ENCODE measurements around the gene CSMD2.

CSMD2 gene

GRCh38 chr1:33622757-33623156 is 542.3 kb downstream of the CSMD2 start:
- no peak for DNase-seq (ENCODE audit: low read depth in 1 of 2, low spot score in 1 of 2)

GRCh38 chr1:33618636-33619035 is 546.4 kb downstream of the CSMD2 start:
- no peak for DNase-seq (ENCODE audit: low read depth in 1 of 2, low spot score in 1 of 2)

- no peak for DNase-seq (ENCODE audit: low read depth in 1 of 2, low spot score in 1 of 2)
Observed at GRCh38 chr1:33617451-33617850, 547.6 kb downstream of the CSMD2 start.

- DNase-seq (ENCODE audit: low read depth in 1 of 2, low spot score in 1 of 2), result no peak
Observed at GRCh38 chr1:33616780-33617179, 548.2 kb downstream of the CSMD2 start.

GRCh38 chr1:33615546-33615945 is 549.5 kb downstream of the CSMD2 start:
- DNase-seq (ENCODE audit: low read depth in 1 of 2, low spot score in 1 of 2), result no peak

GRCh38 chr1:33610864-33611455 is 554.1 kb downstream of the CSMD2 start:
- DNase-seq (ENCODE audit: low read depth in 1 of 2, low spot score in 1 of 2), result no peak

GRCh38 chr1:33610391-33610790 is 554.6 kb downstream of the CSMD2 start:
- DNase-seq (ENCODE audit: low read depth in 1 of 2, low spot score in 1 of 2), result no peak

GRCh38 chr1:33609739-33610138 is 555.3 kb downstream of the CSMD2 start:
- no peak for DNase-seq (ENCODE audit: low read depth in 1 of 2, low spot score in 1 of 2)

- no peak for DNase-seq (ENCODE audit: low read depth in 1 of 2, low spot score in 1 of 2)
Observed at GRCh38 chr1:33608825-33609400, 556.1 kb downstream of the CSMD2 start.

GRCh38 chr1:33607444-33608005 is 557.5 kb downstream of the CSMD2 start:
- no peak for DNase-seq (ENCODE audit: low read depth in 1 of 2, low spot score in 1 of 2)

GRCh38 chr1:33606272-33606671 is 558.8 kb downstream of the CSMD2 start:
- DNase-seq (ENCODE audit: low read depth in 1 of 2, low spot score in 1 of 2), result no peak

- no peak for DNase-seq (ENCODE audit: low read depth in 1 of 2, low spot score in 1 of 2)
Observed at GRCh38 chr1:33602271-33602670, 562.8 kb downstream of the CSMD2 start.

GRCh38 chr1:33601751-33602150 is 563.3 kb downstream of the CSMD2 start:
- DNase-seq (ENCODE audit: low read depth in 1 of 2, low spot score in 1 of 2), result no peak

- no peak for DNase-seq (ENCODE audit: low read depth in 1 of 2, low spot score in 1 of 2)
Observed at GRCh38 chr1:33599516-33600115, 565.4 kb downstream of the CSMD2 start.

- DNase-seq (ENCODE audit: low read depth in 1 of 2, low spot score in 1 of 2), result no peak
Observed at GRCh38 chr1:33588726-33589125, 576.3 kb downstream of the CSMD2 start.

- DNase-seq (ENCODE audit: low read depth in 1 of 2, low spot score in 1 of 2), result no peak
Observed at GRCh38 chr1:33586795-33587194, 578.2 kb downstream of the CSMD2 start.

- DNase-seq (ENCODE audit: low read depth in 1 of 2, low spot score in 1 of 2), result no peak
Observed at GRCh38 chr1:33586106-33586505, 578.9 kb downstream of the CSMD2 start.

GRCh38 chr1:33583567-33583966 is 581.5 kb downstream of the CSMD2 start:
- DNase-seq (ENCODE audit: low read depth in 1 of 2, low spot score in 1 of 2), result no peak

- DNase-seq (ENCODE audit: low read depth in 1 of 2, low spot score in 1 of 2), result no peak
Observed at GRCh38 chr1:33578557-33579448, 586.2 kb downstream of the CSMD2 start.

- no peak for DNase-seq (ENCODE audit: low read depth in 1 of 2, low spot score in 1 of 2)
Observed at GRCh38 chr1:33577663-33578062, 587.4 kb downstream of the CSMD2 start.

- DNase-seq (ENCODE audit: low read depth in 1 of 2, low spot score in 1 of 2), result no peak
Observed at GRCh38 chr1:33576821-33577599, 588.0 kb downstream of the CSMD2 start.

Data from stimulated activated CD4-positive, alpha-beta T cell treated with anti-CD3 and anti-CD28 coated beads, Interleukin-15, amount 100 ng/mL, for 1 hour (primary cell).